IMR-90 (cell line): ENCODE measurements around the gene INPP5F.

Experiments
- BHLHE40 ChIP-seq: fragments of 150-350 bp; IDR thresholded peaks from 2 replicates; pipeline ENCODE4 v1.6.1; 2016; ENCODE audit warnings: mild to moderate bottlenecking, low read depth, low read length
- CTCF ChIP-seq: conservative IDR thresholded peaks from 2 replicates; pipeline ENCODE4 v1.5.1; 2012; ENCODE audit warnings: mild to moderate bottlenecking, low read depth, low read length, improper control_type of control experiment
- POLR2A ChIP-seq: IDR thresholded peaks from 2 replicates; pipeline ENCODE4 v1.6.1; 2012; ENCODE audit warnings: mild to moderate bottlenecking, low read depth, low read length
- SMC3 ChIP-seq: fragments of 150-350 bp; IDR thresholded peaks from 2 replicates; pipeline ENCODE4 v1.6.1; 2016; ENCODE audit warnings: low read depth, mild to moderate bottlenecking, antibody characterized with exemption, low read length, moderate library complexity

- TF ChIP-seq BHLHE40: no peak
- TF ChIP-seq POLR2A: no peak
- TF ChIP-seq SMC3: no peak
- no peak for TF ChIP-seq CTCF
Observed at GRCh38 chr10:119715628-119716505, 10.0 kb upstream of the INPP5F start.
